IPS-NIHi7 (cell line): ENCODE results near the gene EN2.

Experiments
- DNase-seq: peaks from one replicate; pipeline ENCODE4 v3.0.0; 2012; ENCODE audit warnings: mixed read lengths; ENCODE audit errors: extremely low spot score

The EN2 gene

GRCh38 chr7:155508376-155509358, 50.7 kb downstream of the EN2 start:
- DNase-seq: no peak

- no peak for DNase-seq
Observed at GRCh38 chr7:155509359-155509724, 51.4 kb downstream of the EN2 start.

- peak; percentile 68 for DNase-seq
Observed at GRCh38 chr7:155509725-155510551, 52.0 kb downstream of the EN2 start.

GRCh38 chr7:155510975-155511701, 53.2 kb downstream of the EN2 start:
- no peak for DNase-seq

- DNase-seq: no peak
Observed at GRCh38 chr7:155511702-155511996, 53.7 kb downstream of the EN2 start.

GRCh38 chr7:155512246-155512887, 54.4 kb downstream of the EN2 start:
- no peak for DNase-seq

GRCh38 chr7:155513543-155514285, 55.8 kb downstream of the EN2 start:
- DNase-seq: no peak

- DNase-seq: no peak
Observed at GRCh38 chr7:155514296-155514695, 56.4 kb downstream of the EN2 start.
